Measurements from ENCODE around the gene PDCD11.
A peak's percentile ranks its signal among the peaks of the same experiment; 100 is the strongest.

DNA sequence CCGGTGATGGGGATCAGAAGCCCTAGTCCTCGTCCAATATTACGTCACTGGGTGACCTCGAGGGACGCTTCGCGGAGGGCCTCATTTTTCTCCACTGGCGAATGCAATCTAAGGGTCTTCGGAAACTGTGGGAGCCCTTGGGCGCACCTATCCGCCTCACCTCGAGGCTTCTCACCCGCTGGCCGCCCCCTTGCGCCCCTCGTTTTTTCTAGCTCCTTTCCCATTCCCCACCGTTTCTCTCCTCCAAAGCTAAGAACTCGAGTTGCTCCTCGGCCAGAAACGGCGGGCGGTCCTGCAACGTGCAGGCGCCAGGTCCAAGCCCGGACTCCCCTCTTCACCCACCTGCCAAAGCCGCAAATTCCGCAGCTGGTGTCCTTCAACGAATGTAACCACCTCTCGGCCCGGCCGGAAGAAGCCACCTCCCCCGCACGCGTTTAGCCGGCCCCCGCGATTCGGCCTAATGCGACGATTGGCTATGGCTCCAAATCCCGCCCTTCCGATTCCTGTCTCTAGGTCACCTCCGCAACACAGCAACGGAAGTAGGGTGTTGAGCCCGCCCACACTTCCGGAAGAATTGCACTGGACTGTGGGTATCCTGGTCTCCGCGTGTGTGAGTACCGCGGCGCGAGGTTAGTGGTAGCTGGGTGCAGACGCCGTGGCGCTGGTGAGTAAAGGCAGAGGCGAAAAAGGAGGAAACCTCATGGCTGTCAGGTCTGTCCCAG is at the start of gene PDCD11, which contains the start of gene ATP5MK:
- TF ChIP-seq, protein P1, sequence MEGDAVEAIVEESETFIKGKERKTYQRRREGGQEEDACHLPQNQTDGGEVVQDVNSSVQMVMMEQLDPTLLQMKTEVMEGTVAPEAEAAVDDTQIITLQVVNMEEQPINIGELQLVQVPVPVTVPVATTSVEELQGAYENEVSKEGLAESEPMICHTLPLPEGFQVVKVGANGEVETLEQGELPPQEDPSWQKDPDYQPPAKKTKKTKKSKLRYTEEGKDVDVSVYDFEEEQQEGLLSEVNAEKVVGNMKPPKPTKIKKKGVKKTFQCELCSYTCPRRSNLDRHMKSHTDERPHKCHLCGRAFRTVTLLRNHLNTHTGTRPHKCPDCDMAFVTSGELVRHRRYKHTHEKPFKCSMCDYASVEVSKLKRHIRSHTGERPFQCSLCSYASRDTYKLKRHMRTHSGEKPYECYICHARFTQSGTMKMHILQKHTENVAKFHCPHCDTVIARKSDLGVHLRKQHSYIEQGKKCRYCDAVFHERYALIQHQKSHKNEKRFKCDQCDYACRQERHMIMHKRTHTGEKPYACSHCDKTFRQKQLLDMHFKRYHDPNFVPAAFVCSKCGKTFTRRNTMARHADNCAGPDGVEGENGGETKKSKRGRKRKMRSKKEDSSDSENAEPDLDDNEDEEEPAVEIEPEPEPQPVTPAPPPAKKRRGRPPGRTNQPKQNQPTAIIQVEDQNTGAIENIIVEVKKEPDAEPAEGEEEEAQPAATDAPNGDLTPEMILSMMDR (IDR thresholded peaks at IDR 0.05) = peak in 2 of 7 experiments; percentile 27 to 30
- TF ChIP-seq POLR2A (IDR thresholded peaks at IDR 0.05) = peak; percentile 49 to 88 (median 85)
